Vagina (tissue), 2 donors: ENCODE data around the gene MYLIP. TPM values are rescaled to one million over a fixed set of nuclear protein-coding genes. Genes with fewer than 3 reads are reported as not detected.
A peak's percentile ranks its signal among the peaks of the same experiment; 100 is the strongest.

Source experiments
- DNase-seq, 2 donors: peaks; one replicate each; pipeline ENCODE4 v3.0.0-alpha.2; 2017; ENCODE audit errors: extremely low spot score in 2 of 2
- H3K27ac ChIP-seq: fragments of 200-600 bp; sonication (generic); one replicate; pipeline ENCODE4 v1.5.1; 2019
- H3K27me3 ChIP-seq: fragments of 200-600 bp; sonication (generic); one replicate; pipeline ENCODE4 v1.5.1; 2019
- H3K36me3 ChIP-seq, 2 donors: fragments of 200-600 bp; sonication (generic); one replicate each; pipeline ENCODE4 v1.5.1; 2017 to 2019
- H3K4me1 ChIP-seq: fragments of 200-600 bp; sonication (generic); one replicate; pipeline ENCODE4 v1.5.1; 2019
- H3K4me3 ChIP-seq, 2 donors: fragments of 200-600 bp; sonication (generic); 1 replicate in 1 of 2; 2 replicates in 1 of 2; pipeline ENCODE4 v1.5.1; 2016 to 2019
- H3K9me3 ChIP-seq: fragments of 200-600 bp; sonication (generic); one replicate; pipeline ENCODE4 v1.5.1; 2019
- POLR2A ChIP-seq, 2 donors: fragments of 450-650 bp; IDR thresholded peaks; one replicate each; pipeline ENCODE4 v1.6.1; 2017; ENCODE audit warnings: antibody characterized with exemption in 2 of 2, mild to moderate bottlenecking in 2 of 2, moderate library complexity in 2 of 2
- POLR2AphosphoS5 ChIP-seq, 2 donors: sonication (generic); formaldehyde crosslinking; IDR thresholded peaks; one replicate each; pipeline ENCODE4 v1.9.0; 2017; ENCODE audit warnings: antibody characterized with exemption in 2 of 2, mild to moderate bottlenecking in 2 of 2, low read depth in 1 of 2; ENCODE audit not compliant: insufficient read depth in 1 of 2
- intact Hi-C: fragments of 100-400 bp; cut with DNase I; formaldehyde crosslinking; loops from one replicate; pipeline ENCODE4 v1.15.1; 2023
- total RNA-seq: library from RNA; depleted of rRNA; stranded (reverse); fragments of >200 nt; gene quantifications from one replicate; pipeline ENCODE4 v1.2.3, GENCODE V29; 2016
- TF ChIP-seq, protein P1 (sequence below), 3 experiments: fragments of 450-650 bp in 2 of 3; fragments of 200-600 bp in 1 of 3; sonication (generic) in 1 of 3; IDR thresholded peaks; one replicate each; pipeline ENCODE4 v1.5.1; 2017 to 2019; ENCODE audit warnings: antibody characterized with exemption in 3 of 3, mild to moderate bottlenecking in 2 of 3, moderate library complexity in 2 of 3

Gene MYLIP
- total RNA-seq, 1 donor from 2014 or later, result 30.7 TPM

DNA sequence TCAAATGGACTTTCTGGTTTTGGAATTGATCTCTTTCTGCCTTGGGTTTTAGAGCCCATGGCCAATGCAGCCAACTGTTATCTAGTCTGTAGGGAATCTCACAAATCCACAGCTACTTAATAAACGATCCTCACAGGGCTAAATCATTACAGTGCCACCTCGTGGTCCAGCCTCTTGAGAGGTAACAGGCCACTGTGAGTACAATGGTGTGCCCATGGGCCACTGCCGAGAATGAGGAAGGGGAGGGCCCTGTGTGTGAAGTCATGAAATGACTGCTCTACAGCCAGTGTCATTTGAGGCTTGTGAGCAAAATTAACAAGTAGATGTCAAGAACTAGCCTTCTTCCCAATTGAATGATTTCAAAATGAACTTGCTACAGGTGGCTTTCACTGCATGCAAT lies 55.2 kb downstream of the MYLIP start:
- no peaks in the 10 kb centered on the region for H3K36me3 ChIP-seq
- TF ChIP-seq, protein P1, sequence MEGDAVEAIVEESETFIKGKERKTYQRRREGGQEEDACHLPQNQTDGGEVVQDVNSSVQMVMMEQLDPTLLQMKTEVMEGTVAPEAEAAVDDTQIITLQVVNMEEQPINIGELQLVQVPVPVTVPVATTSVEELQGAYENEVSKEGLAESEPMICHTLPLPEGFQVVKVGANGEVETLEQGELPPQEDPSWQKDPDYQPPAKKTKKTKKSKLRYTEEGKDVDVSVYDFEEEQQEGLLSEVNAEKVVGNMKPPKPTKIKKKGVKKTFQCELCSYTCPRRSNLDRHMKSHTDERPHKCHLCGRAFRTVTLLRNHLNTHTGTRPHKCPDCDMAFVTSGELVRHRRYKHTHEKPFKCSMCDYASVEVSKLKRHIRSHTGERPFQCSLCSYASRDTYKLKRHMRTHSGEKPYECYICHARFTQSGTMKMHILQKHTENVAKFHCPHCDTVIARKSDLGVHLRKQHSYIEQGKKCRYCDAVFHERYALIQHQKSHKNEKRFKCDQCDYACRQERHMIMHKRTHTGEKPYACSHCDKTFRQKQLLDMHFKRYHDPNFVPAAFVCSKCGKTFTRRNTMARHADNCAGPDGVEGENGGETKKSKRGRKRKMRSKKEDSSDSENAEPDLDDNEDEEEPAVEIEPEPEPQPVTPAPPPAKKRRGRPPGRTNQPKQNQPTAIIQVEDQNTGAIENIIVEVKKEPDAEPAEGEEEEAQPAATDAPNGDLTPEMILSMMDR (IDR thresholded peaks at IDR 0.05), result no peak
- TF ChIP-seq POLR2AphosphoS5 (IDR thresholded peaks at IDR 0.05; ENCODE audit: insufficient read depth in 1 of 2, low read depth in 1 of 2) (no peak), POLR2A (IDR thresholded peaks at IDR 0.05) (no peak)
- H3K4me1 ChIP-seq, result peaks cover 13% of the 10 kb centered on the region
- H3K27me3 ChIP-seq, result no peaks in the 10 kb centered on the region
- H3K9me3 ChIP-seq, result no peaks in the 10 kb centered on the region
- H3K4me3 ChIP-seq, result no peak overlapping the region
- peak overlapping the region; percentile 65 for H3K27ac ChIP-seq
- no peak for DNase-seq
- intact Hi-C loops, result loop anchor here (10.0 kb wide), 1 partner anchor 49 kb away; no protein-coding TSS in a partner anchor

DNA sequence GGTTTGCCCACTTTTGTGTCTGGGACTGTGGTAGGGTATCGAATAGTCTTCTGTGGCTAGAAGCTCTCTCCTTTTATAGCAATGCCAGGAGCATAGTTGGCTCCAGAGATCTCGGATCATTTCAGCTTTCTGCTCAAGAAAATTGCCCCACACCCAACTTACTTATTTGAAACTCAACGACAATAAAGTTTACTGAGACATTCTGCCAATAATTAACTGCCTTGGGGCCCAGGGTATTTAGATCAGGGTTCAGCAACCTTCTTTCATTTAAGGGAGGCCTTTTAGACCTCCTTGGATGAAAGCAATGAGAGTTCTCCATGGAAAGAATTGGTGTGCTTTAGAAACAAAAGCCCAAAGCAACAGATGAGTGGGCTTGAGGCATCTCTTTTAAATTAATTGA lies 55.7 kb downstream of the MYLIP start:
- Histone ChIP-seq H3K36me3 (no peaks in the 10 kb centered on the region), H3K27me3 (no peaks in the 10 kb centered on the region), H3K27ac (no peak overlapping the region), H3K4me1 (peaks cover 13% of the 10 kb centered on the region), H3K9me3 (no peaks in the 10 kb centered on the region), H3K4me3 (no peak overlapping the region)
- TF ChIP-seq POLR2A (IDR thresholded peaks at IDR 0.05), result no peak
- TF ChIP-seq POLR2AphosphoS5 (IDR thresholded peaks at IDR 0.05; ENCODE audit: insufficient read depth in 1 of 2, low read depth in 1 of 2), result no peak
- TF ChIP-seq, protein P1 (IDR thresholded peaks at IDR 0.05), result no peak
- intact Hi-C loops, result loop anchor here (10.0 kb wide), 1 partner anchor 50 kb away; no protein-coding TSS in a partner anchor
- no peak for DNase-seq

DNA sequence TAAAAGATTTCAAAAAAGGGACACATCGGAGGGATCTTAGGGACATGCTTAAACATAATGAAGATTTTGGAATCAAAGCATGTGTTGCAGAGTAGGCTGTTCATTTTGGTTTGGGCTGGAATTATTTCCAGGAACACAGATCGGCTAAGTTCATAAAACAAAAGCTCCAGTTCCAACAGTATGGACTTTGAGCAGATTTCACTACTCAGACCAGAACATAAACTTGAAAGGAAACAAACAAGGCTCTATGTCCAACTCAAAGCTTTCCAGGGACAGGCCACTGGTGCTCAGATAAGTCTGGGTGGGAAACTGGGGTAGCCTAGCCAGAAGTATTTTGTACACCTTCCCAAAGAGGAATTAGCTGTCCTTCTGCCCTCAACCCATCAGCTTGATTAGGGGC lies 58.3 kb downstream of the MYLIP start:
- Histone ChIP-seq H3K27me3 (no peaks in the 10 kb centered on the region), H3K4me3 (no peak overlapping the region), H3K36me3 (no peaks in the 10 kb centered on the region), H3K9me3 (no peaks in the 10 kb centered on the region), H3K27ac (no peak overlapping the region), H3K4me1 (peaks cover 6% of the 10 kb centered on the region)
- DNase-seq, result no peak
- TF ChIP-seq POLR2A (IDR thresholded peaks at IDR 0.05) (no peak), POLR2AphosphoS5 (IDR thresholded peaks at IDR 0.05; ENCODE audit: insufficient read depth in 1 of 2, low read depth in 1 of 2) (no peak)
- TF ChIP-seq, protein P1 (IDR thresholded peaks at IDR 0.05), result no peak
- intact Hi-C loops, result loop anchor here (10.0 kb wide), 1 partner anchor 52 kb away; no protein-coding TSS in a partner anchor

DNA sequence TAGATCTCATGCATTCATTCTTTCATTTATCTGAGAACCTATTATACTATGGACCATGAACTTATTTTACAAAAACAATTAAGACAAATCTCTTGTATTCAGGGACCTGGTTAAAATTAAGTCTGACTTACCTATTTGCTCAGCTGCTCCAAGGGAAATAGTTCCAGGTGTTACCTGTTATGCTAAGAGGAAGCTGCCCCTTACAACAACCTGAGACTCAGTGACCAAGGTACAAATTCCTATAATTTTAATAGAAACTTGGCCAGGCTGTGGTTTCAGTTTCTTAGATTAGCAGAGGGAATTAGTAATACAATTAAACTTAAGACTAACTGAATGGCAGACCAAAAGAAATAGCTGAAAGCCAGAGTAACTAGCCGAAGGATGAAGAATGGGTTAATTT lies 61.3 kb downstream of the MYLIP start:
- intact Hi-C loops, result no loop called here
- DNase-seq, result no peak
- Histone ChIP-seq H3K4me1 (no peaks in the 10 kb centered on the region), H3K27ac (no peak overlapping the region), H3K36me3 (no peaks in the 10 kb centered on the region), H3K27me3 (no peaks in the 10 kb centered on the region), H3K9me3 (no peaks in the 10 kb centered on the region), H3K4me3 (no peak overlapping the region)
- TF ChIP-seq POLR2AphosphoS5 (IDR thresholded peaks at IDR 0.05; ENCODE audit: insufficient read depth in 1 of 2, low read depth in 1 of 2) (no peak), POLR2A (IDR thresholded peaks at IDR 0.05) (no peak)
- TF ChIP-seq, protein P1 (IDR thresholded peaks at IDR 0.05), result no peak

DNA sequence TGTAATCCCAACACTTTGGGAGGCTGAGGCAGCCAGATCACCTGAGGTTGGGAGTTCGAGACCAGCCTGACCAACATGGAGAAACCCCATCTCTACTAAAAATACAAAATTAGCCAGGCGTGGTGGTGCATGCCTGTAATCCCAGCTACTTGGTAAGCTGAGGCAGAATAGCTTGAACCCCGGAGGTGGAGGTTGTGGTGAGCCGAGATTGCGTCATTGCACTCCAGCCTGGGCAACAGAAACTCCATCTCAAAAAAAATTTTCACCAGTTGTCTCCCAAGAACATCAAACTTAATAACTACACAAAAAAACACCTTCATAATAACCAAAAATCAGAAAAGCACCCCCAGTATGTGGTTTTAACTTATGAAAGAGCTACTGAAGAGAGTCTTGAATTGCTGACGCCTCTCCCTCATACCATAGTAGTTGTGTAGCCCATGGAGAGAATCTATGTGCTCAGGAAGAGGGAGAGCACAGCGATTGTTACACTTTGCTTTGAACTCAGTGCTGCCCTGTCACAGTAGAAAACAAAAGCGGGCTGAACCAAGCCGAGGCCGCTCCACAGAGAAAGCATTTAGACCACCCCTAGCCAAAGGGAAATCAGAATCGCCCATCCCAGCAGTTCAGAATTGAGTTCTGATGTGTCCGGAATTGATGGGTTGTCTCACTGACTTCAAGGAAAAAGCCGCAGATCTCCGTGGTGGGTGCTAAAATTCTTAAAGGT lies 67.5 kb downstream of the MYLIP start:
- Histone ChIP-seq H3K36me3 (no peaks in the 10 kb centered on the region), H3K4me3 (no peak overlapping the region), H3K9me3 (no peaks in the 10 kb centered on the region), H3K27me3 (no peaks in the 10 kb centered on the region), H3K4me1 (peaks cover 8% of the 10 kb centered on the region), H3K27ac (no peak overlapping the region)
- intact Hi-C loops, result no loop called here
- no peak for DNase-seq
- TF ChIP-seq POLR2AphosphoS5 (IDR thresholded peaks at IDR 0.05; ENCODE audit: insufficient read depth in 1 of 2, low read depth in 1 of 2) (no peak), POLR2A (IDR thresholded peaks at IDR 0.05) (no peak)
- TF ChIP-seq, protein P1 (IDR thresholded peaks at IDR 0.05), result no peak
